NCI-H226 (cell line): ENCODE results near the gene TMEM198.

ENCODE experiments used
- DNase-seq: peaks from one replicate; pipeline ENCODE4 v3.0.0-alpha.2; 2015

The TMEM198 gene

DNA sequence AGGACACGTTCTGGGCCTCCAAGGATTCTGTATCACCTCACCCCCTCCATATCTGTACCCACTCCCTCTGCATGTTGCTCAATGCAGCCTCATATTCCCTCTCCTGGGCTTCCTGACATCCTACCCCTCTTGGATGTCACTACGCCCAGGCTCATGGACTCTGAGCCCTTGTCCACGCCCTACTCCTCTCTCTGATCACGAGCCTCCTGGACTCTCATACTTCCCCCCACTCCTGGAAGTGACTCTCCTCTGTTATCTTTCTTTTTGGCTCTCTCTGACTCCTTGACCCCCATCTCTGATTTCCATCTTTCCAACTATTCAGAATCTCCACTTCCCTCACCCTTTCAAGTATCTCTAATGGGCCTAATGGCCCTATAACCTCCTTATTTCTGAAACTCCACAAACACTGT lies 2.1 kb downstream of the TMEM198 start:
- DNase-seq, result no peak

DNA sequence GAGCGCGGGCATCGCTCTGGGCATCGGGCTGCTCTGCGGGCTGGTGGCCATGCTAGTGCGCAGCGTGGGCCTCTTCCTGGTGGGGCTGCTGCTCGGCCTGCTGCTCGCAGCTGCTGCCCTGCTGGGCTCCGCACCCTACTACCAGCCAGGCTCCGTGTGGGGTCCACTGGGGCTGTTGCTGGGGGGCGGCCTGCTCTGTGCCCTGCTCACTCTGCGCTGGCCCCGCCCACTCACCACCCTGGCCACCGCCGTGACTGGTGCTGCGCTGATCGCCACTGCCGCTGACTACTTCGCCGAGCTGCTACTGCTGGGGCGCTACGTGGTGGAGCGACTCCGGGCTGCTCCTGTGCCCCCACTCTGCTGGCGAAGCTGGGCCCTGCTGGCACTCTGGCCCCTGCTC lies 3.8 kb downstream of the TMEM198 start:
- no peak for DNase-seq

DNA sequence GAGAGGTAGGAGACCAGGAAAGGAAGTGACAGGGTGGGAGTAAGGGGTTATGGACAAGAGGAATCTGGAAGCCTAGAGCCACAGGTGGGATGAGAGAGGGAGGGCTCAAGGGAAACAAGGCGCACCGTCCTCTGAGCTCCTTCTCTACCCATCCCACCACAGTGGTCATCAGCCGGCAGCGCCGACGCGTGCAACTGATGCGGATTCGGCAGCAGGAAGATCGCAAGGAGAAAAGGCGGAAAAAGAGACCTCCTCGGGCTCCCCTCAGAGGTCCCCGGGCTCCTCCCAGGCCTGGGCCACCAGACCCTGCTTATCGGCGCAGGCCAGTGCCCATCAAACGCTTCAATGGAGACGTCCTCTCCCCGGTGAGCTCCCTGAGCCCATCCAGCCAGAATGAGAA lies 5.2 kb downstream of the TMEM198 start:
- DNase-seq, result no peak

DNA sequence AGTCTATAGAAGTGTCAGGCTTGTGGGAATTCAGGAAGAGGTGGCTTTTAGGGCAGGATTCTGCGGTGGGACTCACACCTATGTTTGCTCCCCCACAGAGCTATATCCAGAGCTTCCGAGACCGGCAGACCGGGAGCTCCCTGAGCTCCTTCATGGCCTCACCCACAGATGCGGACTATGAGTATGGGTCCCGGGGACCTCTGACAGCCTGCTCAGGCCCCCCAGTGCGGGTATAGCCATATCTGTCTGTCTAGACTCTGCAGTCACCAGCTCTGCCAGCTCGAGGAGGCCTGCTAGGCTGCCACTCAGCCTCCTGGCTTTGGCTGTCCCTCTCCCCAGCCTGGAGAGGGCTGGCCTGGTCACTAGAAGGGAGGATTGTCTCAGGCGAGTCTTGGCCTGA lies 5.8 kb downstream of the TMEM198 start:
- no peak for DNase-seq

DNA sequence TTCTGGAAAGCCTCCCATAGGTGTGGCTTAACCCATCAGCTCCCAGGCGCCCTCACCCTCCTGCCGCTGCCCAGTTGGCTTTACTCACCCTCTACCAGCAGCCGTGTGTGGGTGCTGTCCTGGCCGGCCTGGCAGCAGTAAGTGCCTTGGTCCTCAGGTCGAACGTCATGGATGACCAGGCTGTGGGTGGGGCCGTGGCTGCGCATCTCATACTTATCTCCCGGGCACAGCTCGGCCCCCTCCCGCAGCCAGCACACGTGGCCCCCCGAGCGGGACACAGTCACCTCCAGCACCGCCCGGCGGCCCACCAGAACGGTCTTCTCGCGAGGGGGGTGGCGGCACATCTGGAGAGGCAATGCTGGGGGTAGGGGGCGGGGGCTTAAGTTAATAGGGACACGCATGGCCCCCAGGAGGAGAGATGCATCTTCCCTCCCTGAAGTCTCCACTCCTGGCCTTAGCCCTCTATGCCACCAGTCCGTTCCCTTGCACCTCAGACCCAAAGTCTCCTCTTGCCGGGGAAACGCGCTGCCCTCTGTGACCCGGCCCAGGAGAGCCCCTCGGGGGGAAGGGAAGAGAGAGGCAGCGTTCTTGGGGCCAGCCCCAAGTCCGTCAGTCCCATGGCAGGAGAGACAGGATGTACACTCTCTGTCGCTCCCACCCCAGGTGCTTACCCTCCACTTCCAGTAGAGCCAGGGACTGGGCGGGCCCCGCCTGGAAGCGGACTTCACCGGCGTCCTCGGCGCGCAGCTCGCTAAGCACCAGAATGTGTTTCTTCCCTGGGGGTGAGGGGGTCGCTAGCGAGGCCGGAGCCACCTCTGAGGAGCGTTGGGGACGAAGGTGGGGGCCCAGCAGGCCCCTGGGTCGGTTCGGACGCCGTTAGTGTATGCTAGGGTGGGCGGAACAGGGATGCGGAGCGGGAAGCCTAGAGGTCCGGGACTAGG lies 7.9 kb downstream of the TMEM198 start:
- peak; percentile 86 for DNase-seq

DNA sequence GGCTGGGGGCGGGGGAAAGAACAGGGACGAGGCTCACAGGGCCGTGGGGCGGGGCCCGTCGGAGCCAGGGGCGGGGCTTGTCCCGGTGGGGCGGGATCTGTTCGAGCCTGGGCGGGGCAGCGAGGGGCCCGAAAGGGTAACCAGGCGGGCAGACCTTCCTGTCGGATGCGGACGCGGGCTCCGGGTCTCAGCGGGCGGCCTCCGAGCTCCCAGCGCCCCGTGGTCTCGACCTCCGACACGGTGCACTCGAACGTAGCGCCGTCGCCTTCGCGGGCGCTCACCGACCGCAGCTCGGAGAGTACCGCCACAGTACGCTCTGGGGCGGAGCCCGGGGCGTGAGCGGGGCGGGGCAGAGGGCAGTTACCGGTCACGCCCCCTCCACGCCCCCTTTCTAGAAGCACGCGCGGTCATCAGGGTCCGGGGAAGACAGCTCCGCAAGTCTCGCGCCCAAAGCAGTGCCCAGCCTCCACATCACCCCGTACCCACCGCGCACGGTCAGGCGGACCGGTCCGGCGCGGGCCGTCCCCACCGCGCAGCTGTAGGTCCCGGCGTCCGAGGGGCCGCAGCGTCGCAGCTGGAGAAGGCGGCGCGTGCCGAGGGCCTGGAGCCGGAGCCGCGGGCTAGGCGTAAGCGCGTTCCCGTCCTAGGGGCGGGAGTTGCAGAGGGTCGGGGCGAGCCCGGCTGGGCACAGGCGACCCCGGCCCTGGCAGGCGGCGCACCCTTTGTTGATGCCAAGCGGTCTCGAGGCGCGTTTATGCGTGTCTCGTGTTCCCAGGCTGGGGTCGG lies 8.7 kb downstream of the TMEM198 start:
- peak; percentile 65 for DNase-seq

- DNase-seq, result no peak
These were observed 9.3 kb downstream of the TMEM198 start for GRCh38 chr2:219553168-219553417.

DNA sequence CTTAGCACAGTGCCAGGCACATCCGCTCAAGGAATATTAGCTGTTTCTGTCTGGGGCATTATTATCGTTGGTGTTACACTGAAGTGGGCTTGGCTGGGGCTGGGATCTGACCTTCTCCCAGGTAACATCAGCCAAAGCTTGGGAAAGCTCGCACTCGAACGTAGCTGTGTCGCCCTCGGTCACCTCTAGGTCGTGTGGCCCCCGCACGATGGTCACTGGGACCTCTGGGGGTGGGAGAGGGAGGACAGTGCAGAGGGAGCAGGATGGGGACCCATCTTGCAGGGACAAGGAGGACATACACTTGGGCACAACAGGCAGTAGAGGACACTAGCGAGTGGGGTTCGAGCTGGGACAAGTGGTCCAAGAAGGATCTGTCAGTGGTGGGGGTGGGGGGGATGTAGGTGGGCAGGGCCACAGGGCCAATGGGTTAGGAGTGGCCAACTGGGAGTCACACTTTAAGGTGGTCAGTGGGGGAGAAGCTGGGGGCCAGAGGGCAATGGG lies 9.7 kb downstream of the TMEM198 start:
- no peak for DNase-seq

GRCh38 chr2:219554350-219554749 lies 10.5 kb downstream of the TMEM198 start:
- no peak for DNase-seq

- DNase-seq, result no peak
These were observed 12.1 kb downstream of the TMEM198 start for GRCh38 chr2:219555956-219556355.

GRCh38 chr2:219556413-219556812 lies 12.6 kb downstream of the TMEM198 start:
- DNase-seq, result no peak

GRCh38 chr2:219557320-219557719 lies 13.5 kb downstream of the TMEM198 start:
- DNase-seq, result no peak

DNA sequence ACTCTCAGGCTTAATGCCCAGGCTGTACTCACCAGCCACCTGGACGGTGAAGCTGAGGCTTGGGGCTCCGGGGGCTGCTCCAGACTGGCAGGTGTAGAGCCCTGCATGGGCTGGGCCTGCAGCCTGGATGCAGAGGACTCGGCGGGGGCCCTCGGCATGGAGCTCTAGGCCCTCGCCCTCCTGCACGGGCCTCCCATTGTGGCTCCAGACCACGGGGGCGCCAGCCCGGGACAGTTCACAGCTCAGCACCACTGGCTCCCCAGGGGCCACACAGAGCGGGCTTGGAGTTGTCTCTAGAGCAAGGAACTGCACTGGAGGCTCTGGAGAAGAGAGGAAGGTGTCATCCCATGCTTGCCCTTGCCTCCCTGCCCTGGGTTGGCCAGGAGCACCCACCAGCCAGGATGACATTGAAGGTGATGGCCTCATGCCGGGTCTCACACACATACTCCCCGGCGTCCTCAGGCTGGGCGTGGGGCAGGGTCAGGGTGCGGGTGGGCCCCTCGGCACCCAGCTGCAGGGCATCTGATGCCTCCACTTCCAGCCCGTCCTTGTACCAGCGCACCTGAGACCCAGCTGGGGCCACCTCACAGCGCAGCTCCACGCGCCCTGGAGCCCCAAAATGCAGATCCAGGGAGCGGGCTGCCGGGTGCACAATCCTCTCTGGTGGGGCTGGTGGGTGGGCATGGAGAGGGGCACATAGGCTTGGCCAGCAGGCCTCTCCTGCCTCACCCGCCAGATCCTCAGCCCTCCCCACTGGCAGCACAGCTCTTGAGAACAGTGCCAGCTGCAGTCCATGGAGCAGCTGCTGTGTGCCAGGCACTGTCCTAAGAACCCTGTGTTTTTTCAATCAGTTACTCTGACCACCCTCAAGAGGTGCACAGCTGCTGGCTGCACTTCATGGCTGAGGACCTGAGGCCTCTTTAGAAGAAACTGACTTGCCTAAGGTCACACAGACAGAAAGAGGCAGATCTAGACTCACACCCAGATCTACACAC lies 14.3 kb downstream of the TMEM198 start:
- DNase-seq, result no peak

DNA sequence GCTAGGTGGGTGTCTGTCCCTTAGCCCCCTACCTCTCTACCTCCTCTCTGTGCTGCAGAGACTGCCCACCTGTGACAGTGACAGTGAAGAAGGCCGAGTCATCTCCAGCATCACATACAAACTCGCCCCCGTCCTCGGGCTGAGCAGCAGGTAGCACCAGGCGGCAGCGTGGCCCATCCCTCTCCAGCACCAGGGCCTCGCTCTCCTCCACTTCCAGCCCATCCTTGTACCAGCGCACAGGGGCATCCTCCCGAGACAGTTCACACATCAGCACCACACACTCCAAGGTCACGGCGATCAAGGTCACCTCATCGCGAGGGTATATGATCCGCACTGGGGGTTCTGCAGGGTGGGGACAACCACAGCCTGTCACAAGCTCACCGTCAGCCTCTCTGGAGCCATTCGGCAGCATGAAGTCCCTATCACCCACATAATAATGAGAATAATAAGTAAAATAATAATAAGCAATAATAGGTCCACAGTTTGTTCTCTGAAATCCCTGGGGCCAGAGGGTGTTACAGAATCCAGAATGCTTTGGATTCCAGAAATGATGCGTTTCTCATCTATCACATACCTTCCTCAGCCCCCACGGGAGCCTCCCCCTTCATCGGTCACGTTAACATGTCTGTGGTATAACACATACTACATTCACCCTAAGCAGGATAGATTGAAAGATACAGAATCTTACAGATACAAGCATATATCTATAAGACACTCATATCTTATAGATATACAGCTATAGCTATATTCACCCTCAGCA lies 15.5 kb downstream of the TMEM198 start:
- DNase-seq, result peak; percentile 16

DNA sequence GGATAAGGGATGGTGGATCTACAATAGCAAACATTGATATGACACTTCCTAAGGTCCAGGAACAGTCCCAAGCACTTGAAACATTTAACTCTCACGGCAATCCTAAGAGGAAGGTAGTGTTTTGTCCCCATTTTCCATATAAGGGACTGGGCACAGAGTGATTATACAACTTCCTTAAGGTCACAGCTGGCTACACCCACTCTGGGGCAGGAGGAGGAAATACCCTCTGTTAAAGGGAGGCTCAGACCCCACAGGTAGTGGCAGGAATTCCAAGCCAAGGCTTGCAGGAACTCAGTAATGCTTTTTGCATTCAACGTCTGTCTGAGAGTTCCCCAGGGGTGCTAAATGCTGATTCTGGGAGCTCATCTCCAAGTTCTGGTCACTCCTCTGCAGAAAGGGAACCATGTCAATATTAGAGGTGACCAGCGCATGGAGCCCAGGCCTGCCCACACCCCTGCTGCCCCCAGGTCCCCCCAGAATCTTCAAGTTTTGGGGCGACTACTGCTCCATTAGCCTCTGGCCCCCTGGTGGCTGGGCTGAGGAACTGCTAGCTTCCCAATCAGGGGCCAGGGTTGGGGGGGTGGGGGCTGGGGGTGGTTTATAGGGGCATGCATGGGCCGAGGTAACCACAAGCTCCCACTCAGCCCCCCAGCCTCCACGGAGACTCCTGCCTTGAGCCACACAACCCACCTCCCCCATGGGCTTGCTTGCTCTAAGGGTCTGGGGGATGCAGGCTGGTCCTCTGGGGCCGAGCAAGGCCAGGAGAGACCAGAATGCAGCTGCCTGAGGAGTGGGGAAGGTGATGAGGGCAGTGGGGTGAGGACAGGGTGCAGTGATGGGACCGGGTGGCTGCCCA lies 16.4 kb downstream of the TMEM198 start:
- no peak for DNase-seq

DNA sequence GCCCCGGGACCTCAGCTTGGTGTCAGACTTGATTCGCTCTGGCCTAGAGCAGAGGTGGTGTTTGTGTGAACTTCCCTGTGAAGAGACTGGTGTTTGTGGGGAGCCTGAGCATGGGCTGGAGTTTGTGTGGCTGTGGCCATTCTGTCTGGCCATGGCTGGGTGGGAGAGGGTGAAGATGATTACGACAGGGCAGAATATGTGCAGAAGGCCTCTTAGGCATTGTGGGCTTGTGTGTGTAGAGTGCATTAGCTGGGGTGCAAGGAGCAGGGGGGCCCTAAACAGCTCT lies 17.0 kb downstream of the TMEM198 start:
- no peak for DNase-seq

DNA sequence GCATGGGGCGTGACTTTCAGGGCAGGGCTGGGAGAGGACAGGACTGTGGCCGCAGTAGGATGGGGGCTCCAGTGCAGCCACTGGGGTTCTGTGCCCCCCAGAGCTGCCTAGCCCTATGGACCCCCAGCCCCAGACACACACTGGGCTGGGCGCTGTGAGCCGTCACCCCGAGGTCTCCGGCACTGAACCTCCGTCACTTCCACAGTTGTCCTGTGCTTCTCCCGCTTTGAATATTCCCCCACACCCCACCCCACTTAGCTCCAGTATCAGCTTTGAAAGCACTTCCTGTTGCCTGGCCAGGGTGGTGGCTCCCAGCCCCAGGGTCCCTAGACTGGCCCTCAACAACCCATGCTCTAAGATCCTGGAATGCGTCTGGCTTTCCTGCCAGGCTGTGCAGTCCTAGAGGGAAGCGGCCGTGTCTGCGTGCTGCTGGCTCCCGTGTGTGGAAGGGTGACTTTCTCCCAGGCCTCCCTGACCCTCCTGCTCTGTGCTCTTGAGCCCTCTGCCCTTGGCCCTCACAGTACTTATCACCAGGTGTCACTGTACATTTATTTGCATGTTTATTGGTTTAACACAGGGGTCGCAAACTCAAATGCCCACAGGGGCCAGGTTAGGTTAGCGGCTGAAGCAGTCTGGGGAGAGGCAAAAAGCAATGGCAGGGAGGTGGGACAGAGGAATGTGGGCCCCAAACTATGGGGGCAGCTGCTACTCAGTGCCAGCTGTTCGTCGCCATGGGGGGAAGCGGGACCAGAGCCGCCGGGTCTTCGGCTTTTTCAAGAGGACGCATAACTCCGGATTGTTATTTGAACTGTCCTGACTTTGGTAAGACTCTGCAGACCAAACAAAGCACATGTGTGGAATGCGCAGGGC lies 17.6 kb downstream of the TMEM198 start:
- DNase-seq, result no peak

- DNase-seq, result no peak
These were observed 18.5 kb downstream of the TMEM198 start for GRCh38 chr2:219562049-219563020.
